Cardiac muscle cell (in vitro differentiated cells and primary cell): Measurements from ENCODE around the gene KCNA2. TPM values are rescaled to one million over a fixed set of nuclear protein-coding genes. Genes with fewer than 3 reads are reported as not detected.

Experiments
- DNase-seq, 2 donors: peaks; one replicate each; pipeline versions ENCODE4 v3.0.0 to v3.0.0-alpha.2; 2010 to 2017; ENCODE audit warnings: low read depth in 1 of 2, low spot score in 1 of 2
- H3K27ac ChIP-seq: fragments of 200-600 bp; sonication (generic); 2 replicates; pipeline ENCODE4 v1.5.1; 2016
- H3K27me3 ChIP-seq: fragments of 200-600 bp; sonication (generic); 2 replicates; pipeline ENCODE4 v1.6.0; 2016; ENCODE audit warnings: control low read depth
- H3K36me3 ChIP-seq: fragments of 200-600 bp; sonication (generic); 2 replicates; pipeline ENCODE4 v1.5.1; 2016; ENCODE audit warnings: control low read depth
- H3K4me1 ChIP-seq: fragments of 200-600 bp; sonication (generic); 2 replicates; pipeline ENCODE4 v1.8.1; 2017; ENCODE audit warnings: low read depth, mild to moderate bottlenecking, mixed run types
- H3K4me3 ChIP-seq: fragments of 200-600 bp; sonication (generic); 2 replicates; pipeline ENCODE4 v1.5.1; 2016; ENCODE audit warnings: mild to moderate bottlenecking
- H3K9me3 ChIP-seq: fragments of 200-600 bp; sonication (generic); 2 replicates; pipeline ENCODE4 v1.5.1; 2017; ENCODE audit warnings: low read depth, mild to moderate bottlenecking, control low read depth
- polyA plus RNA-seq: library from polyadenylated mRNA; unstranded; fragments of >200 nt; fragmentation: Nextera tagmentation; extraction: Ambion mirVana; gene quantifications from 2 replicates; pipeline ENCODE4 v1.2.1, GENCODE V29; 2016
- total RNA-seq: library from RNA; depleted of rRNA; stranded (reverse); fragments of >200 nt; gene quantifications from 2 replicates; pipeline ENCODE4 v1.2.3, GENCODE V29; 2016
- TF ChIP-seq, protein P1 (sequence below): IDR thresholded peaks from 2 replicates; pipeline ENCODE4 v1.5.1; 2012; ENCODE audit warnings: low read depth, mild to moderate bottlenecking, low read length

KCNA2 gene
- total and polyA plus RNA-seq, 2 experiments from 2014 or later = 0.03 to 0.17 TPM

DNA sequence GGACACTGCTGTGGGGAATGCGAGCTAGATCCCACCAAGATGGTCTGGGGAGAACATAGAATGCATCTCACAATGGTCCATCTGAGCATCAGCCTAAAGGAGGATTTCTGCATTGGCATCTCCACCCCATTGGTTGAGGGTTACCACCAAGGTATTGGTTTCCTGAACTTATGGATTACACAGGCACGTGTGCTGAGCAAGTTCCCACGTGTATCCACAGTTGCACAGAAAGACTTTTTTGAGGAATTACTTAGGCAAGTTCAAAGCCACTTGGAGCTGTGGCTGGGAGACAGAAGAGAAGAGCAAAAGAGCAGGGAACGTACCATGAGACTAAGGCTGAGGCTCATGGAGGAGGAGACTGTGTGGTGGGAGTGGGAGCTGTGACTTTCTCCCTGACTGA, 43.1 kb downstream of the KCNA2 start:
- TF ChIP-seq, protein P1, sequence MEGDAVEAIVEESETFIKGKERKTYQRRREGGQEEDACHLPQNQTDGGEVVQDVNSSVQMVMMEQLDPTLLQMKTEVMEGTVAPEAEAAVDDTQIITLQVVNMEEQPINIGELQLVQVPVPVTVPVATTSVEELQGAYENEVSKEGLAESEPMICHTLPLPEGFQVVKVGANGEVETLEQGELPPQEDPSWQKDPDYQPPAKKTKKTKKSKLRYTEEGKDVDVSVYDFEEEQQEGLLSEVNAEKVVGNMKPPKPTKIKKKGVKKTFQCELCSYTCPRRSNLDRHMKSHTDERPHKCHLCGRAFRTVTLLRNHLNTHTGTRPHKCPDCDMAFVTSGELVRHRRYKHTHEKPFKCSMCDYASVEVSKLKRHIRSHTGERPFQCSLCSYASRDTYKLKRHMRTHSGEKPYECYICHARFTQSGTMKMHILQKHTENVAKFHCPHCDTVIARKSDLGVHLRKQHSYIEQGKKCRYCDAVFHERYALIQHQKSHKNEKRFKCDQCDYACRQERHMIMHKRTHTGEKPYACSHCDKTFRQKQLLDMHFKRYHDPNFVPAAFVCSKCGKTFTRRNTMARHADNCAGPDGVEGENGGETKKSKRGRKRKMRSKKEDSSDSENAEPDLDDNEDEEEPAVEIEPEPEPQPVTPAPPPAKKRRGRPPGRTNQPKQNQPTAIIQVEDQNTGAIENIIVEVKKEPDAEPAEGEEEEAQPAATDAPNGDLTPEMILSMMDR = no peak
- Histone ChIP-seq H3K27me3 (peaks cover 12% of the 10 kb centered on the region), H3K4me1 (no peaks in the 10 kb centered on the region), H3K4me3 (no peak overlapping the region), H3K9me3 (no peaks in the 10 kb centered on the region), H3K36me3 (no peaks in the 10 kb centered on the region), H3K27ac (no peak overlapping the region)
- no peak for DNase-seq

DNA sequence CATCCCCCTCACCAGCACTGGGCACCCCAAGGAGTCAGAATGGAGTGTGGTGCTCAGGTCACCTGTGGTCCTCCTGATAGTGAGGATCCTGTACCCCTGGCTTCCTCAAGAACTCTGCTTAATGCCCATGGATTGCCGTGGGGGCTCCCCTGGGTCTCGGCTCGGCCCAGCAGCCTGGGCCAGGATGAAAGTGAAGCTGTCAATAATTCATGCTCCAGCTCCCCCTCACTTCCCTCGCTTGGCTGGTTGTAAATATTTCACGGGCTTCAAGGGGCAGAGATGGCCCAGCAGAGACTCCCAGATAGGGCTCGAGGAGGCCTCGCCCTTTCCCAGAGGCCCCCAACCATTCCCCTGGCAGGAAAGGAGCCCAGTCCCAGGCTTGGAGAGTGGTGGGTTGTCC, 44.6 kb downstream of the KCNA2 start:
- no peaks in the 10 kb centered on the region for H3K9me3 ChIP-seq
- no peak overlapping the region for H3K4me3 ChIP-seq
- no peak for DNase-seq
- H3K36me3 ChIP-seq = no peaks in the 10 kb centered on the region
- no peak overlapping the region for H3K27ac ChIP-seq
- H3K27me3 ChIP-seq = peaks cover 24% of the 10 kb centered on the region
- TF ChIP-seq, protein P1 = no peak
- H3K4me1 ChIP-seq = no peaks in the 10 kb centered on the region

DNA sequence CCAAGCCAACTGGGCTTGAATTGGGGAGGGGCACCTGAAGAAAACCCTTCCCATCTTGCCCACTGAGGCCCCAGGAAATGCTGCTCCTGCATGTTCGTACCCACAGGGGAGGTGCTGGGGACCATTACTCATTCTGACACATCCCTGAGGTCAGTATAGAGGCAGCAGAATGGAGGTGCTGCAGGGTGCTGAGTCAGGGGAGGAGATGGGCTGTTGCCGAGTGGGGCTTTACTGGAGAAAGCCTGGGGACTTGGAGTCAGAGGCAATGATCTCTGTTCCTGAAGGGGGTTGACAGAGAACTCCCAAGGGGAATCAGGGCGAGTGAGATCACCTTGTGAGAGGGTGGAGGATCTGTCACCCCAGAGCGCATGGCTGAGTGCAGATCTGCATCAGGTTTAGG, 47.0 kb downstream of the KCNA2 start:
- no peak overlapping the region for H3K4me3 ChIP-seq
- no peaks in the 10 kb centered on the region for H3K9me3 ChIP-seq
- no peaks in the 10 kb centered on the region for H3K4me1 ChIP-seq
- no peak for DNase-seq
- peaks cover 47% of the 10 kb centered on the region for H3K27me3 ChIP-seq
- TF ChIP-seq, protein P1 = no peak
- H3K36me3 ChIP-seq = no peaks in the 10 kb centered on the region
- no peak overlapping the region for H3K27ac ChIP-seq

DNA sequence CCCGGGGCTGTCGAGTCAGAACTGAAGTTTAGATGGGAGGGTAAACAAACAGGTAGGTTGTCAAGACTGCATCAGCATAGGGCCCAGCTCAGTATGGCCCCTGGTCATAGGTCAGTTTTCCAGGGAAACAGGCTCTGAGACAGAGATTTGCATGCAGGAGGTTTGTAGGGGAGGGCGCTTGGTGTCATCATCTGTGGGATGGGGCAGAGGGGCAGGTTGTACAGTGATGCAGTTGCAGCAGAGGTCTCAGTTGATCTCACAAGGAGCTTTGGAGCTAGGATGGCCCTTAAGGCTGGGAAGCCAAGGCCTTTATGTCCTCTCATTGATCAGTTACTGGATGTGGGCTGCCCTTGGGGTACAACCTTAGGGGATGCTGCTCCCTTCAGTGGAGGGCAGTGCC, 48.7 kb downstream of the KCNA2 start:
- peaks cover 64% of the 10 kb centered on the region for H3K27me3 ChIP-seq
- H3K36me3 ChIP-seq = no peaks in the 10 kb centered on the region
- no peak overlapping the region for H3K27ac ChIP-seq
- no peaks in the 10 kb centered on the region for H3K4me1 ChIP-seq
- TF ChIP-seq, protein P1 = no peak
- no peak for DNase-seq
- H3K9me3 ChIP-seq = no peaks in the 10 kb centered on the region
- no peak overlapping the region for H3K4me3 ChIP-seq

DNA sequence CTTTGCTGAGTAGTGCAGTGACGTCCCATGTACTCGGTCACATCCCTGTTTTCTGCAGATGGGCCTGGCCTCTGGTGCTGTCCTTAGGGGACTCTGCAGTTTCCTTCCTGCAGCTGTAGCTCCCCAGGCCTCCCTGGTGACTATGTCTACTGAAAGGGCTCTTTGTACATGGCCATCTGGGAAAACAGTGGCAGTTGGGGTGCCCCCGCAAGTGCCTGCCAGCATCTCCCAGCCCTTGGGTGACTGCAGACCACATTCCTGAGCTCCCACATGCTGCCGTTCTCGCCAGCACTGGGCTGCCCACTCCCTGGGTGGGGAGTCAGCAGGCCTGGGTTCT, 49.7 kb downstream of the KCNA2 start:
- peaks cover 74% of the 10 kb centered on the region for H3K27me3 ChIP-seq

More for the DNA sequence above, 49.7 kb downstream of the KCNA2 start:
- Histone ChIP-seq H3K9me3 (no peaks in the 10 kb centered on the region), H3K27ac (no peak overlapping the region), H3K4me1 (no peaks in the 10 kb centered on the region), H3K36me3 (no peaks in the 10 kb centered on the region), H3K4me3 (no peak overlapping the region)
- TF ChIP-seq, protein P1 = no peak
- DNase-seq = no peak
